ENCODE results near the gene ANKZF1.
"Not testable (repeated sequence)": the region's sequence is repeated elsewhere in the genome, so short reads cannot be mapped to it uniquely, and the experiment has no call there.

The ANKZF1 gene

GRCh38 chr2:219254590-219255201 is 25.1 kb downstream of the ANKZF1 start:
- DNase-seq (ENCODE audit: low read depth) = peak; percentile 23

- DNase-seq (ENCODE audit: low read depth) = not testable (repeated sequence)
Observed at GRCh38 chr2:219258942-219259341, 29.3 kb downstream of the ANKZF1 start.

- no peak for DNase-seq (ENCODE audit: low read depth)
Observed at GRCh38 chr2:219261024-219261855, 31.6 kb downstream of the ANKZF1 start.

GRCh38 chr2:219266232-219266631 is 36.6 kb downstream of the ANKZF1 start:
- DNase-seq (ENCODE audit: low read depth) = no peak

GRCh38 chr2:219266886-219267285 is 37.3 kb downstream of the ANKZF1 start:
- no peak for DNase-seq (ENCODE audit: low read depth)

GRCh38 chr2:219268294-219268693 is 38.7 kb downstream of the ANKZF1 start:
- DNase-seq (ENCODE audit: low read depth) = no peak

GRCh38 chr2:219269362-219270054 is 39.9 kb downstream of the ANKZF1 start:
- DNase-seq (ENCODE audit: low read depth) = no peak

GRCh38 chr2:219270055-219270372 is 40.4 kb downstream of the ANKZF1 start:
- DNase-seq (ENCODE audit: low read depth) = no peak

- no peak for DNase-seq (ENCODE audit: low read depth)
Observed at GRCh38 chr2:219271021-219271420, 41.4 kb downstream of the ANKZF1 start.

GRCh38 chr2:219272356-219272755 is 42.8 kb downstream of the ANKZF1 start:
- no peak for DNase-seq (ENCODE audit: low read depth)

GRCh38 chr2:219272995-219273394 is 43.4 kb downstream of the ANKZF1 start:
- no peak for DNase-seq (ENCODE audit: low read depth)

GRCh38 chr2:219273937-219274336 is 44.3 kb downstream of the ANKZF1 start:
- no peak for DNase-seq (ENCODE audit: low read depth)

GRCh38 chr2:219274361-219274921 is 44.8 kb downstream of the ANKZF1 start:
- no peak for DNase-seq (ENCODE audit: low read depth)

- peak; percentile 68 for DNase-seq (ENCODE audit: low read depth)
Observed at GRCh38 chr2:219277703-219278654, 48.4 kb downstream of the ANKZF1 start.

- no peak for DNase-seq (ENCODE audit: low read depth)
Observed at GRCh38 chr2:219278655-219279150, 49.1 kb downstream of the ANKZF1 start.

GRCh38 chr2:219279151-219279915 is 49.7 kb downstream of the ANKZF1 start, which contains the start of gene DNAJB2:
Gene DNAJB2 (plus strand): TSS chr2:219279366. CDS start chr2:219279834, 468 bp downstream.
- peak; percentile 99 for DNase-seq (ENCODE audit: low read depth)

GRCh38 chr2:219279916-219280516 is 50.4 kb downstream of the ANKZF1 start:
- no peak for DNase-seq (ENCODE audit: low read depth)

- no peak for DNase-seq (ENCODE audit: low read depth)
Observed at GRCh38 chr2:219280651-219281050, 51.0 kb downstream of the ANKZF1 start.

- DNase-seq (ENCODE audit: low read depth) = no peak
Observed at GRCh38 chr2:219281588-219281987, 52.0 kb downstream of the ANKZF1 start.

- DNase-seq (ENCODE audit: low read depth) = no peak
Observed at GRCh38 chr2:219282375-219282774, 52.8 kb downstream of the ANKZF1 start.

Data from activated T-cell treated with anti-CD3 and anti-CD28 coated beads for 48 hours (primary cell).